ENCODE results near the gene SETD2.

The SETD2 gene

GRCh38 chr3:46981932-46982471, 181.9 kb downstream of the SETD2 start:
- Histone ChIP-seq H3K36me3 (ENCODE audit: control insufficient read depth in 5 of 5, insufficient read depth in 5 of 5, low read length in 5 of 5) (peaks cover 0 to 3% (median 0%) of the 10 kb centered on the region in 5 donors), H3K4me1 (ENCODE audit: control insufficient read depth in 5 of 5, insufficient read depth in 5 of 5, low read length in 5 of 5) (peaks cover 8 to 61% (median 41%) of the 10 kb centered on the region in 5 donors), H3K4me3 (ENCODE audit: low read depth in 1 of 5, low read length in 5 of 5) (peak overlapping the region in 3 of 5 donors; percentile 41 to 59 (median 51)), H3K27ac (ENCODE audit: low read depth, low read length) (no peak overlapping the region), H3K9ac (ENCODE audit: low read length in 5 of 5) (peak overlapping the region in 2 of 5 donors; percentile 21 to 72), H3K9me3 (ENCODE audit: control insufficient read depth in 5 of 5, low read length in 5 of 5) (no peaks in the 10 kb centered on the region), H3K27me3 (ENCODE audit: control insufficient read depth in 5 of 5, insufficient read depth in 4 of 5, low read length in 5 of 5) (no peaks in the 10 kb centered on the region)

DNA sequence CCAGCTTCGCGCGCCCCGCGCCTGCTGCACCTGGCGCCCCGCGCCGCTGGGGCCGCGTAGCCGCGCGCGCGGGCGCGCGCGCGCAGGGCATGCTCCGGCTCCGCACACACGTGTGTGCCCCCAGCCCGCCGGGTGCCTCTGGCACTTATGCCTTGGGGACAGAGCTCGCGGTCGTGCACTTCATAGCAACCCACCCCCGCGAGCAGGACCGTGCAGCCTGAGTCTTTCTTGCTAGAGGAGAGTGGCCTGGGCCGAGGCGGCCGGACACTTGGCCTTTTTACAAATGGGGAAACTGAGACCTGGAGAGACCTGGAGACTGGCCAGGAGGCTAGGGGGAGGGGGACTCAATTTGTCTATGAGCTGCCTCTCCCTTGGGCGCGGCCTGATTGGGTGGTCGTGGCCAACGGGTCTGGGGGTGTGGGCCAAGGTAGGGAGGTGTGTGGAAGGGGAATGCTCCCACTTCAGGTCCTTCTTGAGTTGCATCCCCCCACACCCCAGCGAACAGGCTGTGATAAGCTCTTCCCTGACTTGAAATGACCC, 183.9 kb downstream of the SETD2 start:
- peaks cover 0 to 3% (median 0%) of the 10 kb centered on the region in 5 donors for H3K36me3 ChIP-seq (ENCODE audit: control insufficient read depth in 5 of 5, insufficient read depth in 5 of 5, low read length in 5 of 5)
- no peaks in the 10 kb centered on the region for H3K27me3 ChIP-seq (ENCODE audit: control insufficient read depth in 5 of 5, insufficient read depth in 4 of 5, low read length in 5 of 5)
- H3K9ac ChIP-seq (ENCODE audit: low read length in 5 of 5), result peak overlapping the region in 4 of 5 donors; percentile 34 to 83 (median 64)
- H3K27ac ChIP-seq (ENCODE audit: low read depth, low read length), result no peak overlapping the region
- peak overlapping the region; percentile 48 to 85 (median 79) for H3K4me3 ChIP-seq (ENCODE audit: low read depth in 1 of 5, low read length in 5 of 5)
- H3K4me1 ChIP-seq (ENCODE audit: control insufficient read depth in 5 of 5, insufficient read depth in 5 of 5, low read length in 5 of 5), result peaks cover 5 to 58% (median 41%) of the 10 kb centered on the region in 5 donors
- no peaks in the 10 kb centered on the region for H3K9me3 ChIP-seq (ENCODE audit: control insufficient read depth in 5 of 5, low read length in 5 of 5)

GRCh38 chr3:46978985-46979944, 184.6 kb downstream of the SETD2 start, which contains the start of gene NBEAL2:
Gene NBEAL2, plus strand, starts transcription at chr3:46979666. Its CDS starts 196 bp downstream, at chr3:46979862.
- no peaks in the 10 kb centered on the region for H3K27me3 ChIP-seq (ENCODE audit: control insufficient read depth in 5 of 5, insufficient read depth in 4 of 5, low read length in 5 of 5)
- peak within 1 kb of the TSS; percentile 86 for H3K27ac ChIP-seq (ENCODE audit: low read depth, low read length)
- H3K9ac ChIP-seq (ENCODE audit: low read length in 5 of 5), result peak within 1 kb of the TSS; percentile 63 to 96 (median 83)
- no peaks in the 10 kb centered on the region for H3K9me3 ChIP-seq (ENCODE audit: control insufficient read depth in 5 of 5, low read length in 5 of 5)
- peak within 1 kb of the TSS; percentile 76 to 87 (median 83) for H3K4me3 ChIP-seq (ENCODE audit: low read depth in 1 of 5, low read length in 5 of 5)
- peaks cover 12 to 66% (median 48%) of the 10 kb centered on the region in 5 donors for H3K4me1 ChIP-seq (ENCODE audit: control insufficient read depth in 5 of 5, insufficient read depth in 5 of 5, low read length in 5 of 5)
- peaks cover 0 to 1% (median 0%) of the 10 kb centered on the region in 5 donors for H3K36me3 ChIP-seq (ENCODE audit: control insufficient read depth in 5 of 5, insufficient read depth in 5 of 5, low read length in 5 of 5)

DNA sequence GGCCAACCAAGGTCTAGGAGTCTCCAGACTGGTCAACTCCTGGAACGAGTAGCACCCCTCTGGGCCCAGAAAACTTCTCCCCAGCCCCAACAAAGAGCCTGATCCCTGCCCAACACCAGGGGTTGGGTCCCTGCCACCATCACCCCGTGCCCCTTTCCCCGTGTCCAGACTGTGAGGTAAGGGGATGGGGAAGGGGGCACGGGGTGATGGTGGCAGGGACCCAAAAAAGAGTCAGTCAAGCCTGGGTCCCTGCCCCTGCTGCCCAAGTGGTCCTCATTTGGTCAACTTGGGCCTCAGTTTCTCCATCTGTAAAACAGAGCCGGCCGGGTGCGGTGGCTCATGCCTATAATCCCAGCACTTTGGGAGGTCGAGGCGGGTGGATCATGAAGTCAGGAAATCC, 185.5 kb downstream of the SETD2 start:
- H3K27me3 ChIP-seq (ENCODE audit: control insufficient read depth in 5 of 5, insufficient read depth in 4 of 5, low read length in 5 of 5), result no peaks in the 10 kb centered on the region
- H3K9ac ChIP-seq (ENCODE audit: low read length in 5 of 5), result no peak overlapping the region
- H3K4me3 ChIP-seq (ENCODE audit: low read depth in 1 of 5, low read length in 5 of 5), result no peak overlapping the region
- no peaks in the 10 kb centered on the region for H3K36me3 ChIP-seq (ENCODE audit: control insufficient read depth in 5 of 5, insufficient read depth in 5 of 5, low read length in 5 of 5)
- H3K4me1 ChIP-seq (ENCODE audit: control insufficient read depth in 5 of 5, insufficient read depth in 5 of 5, low read length in 5 of 5), result peaks cover 12 to 71% (median 55%) of the 10 kb centered on the region in 5 donors
- H3K9me3 ChIP-seq (ENCODE audit: control insufficient read depth in 5 of 5, low read length in 5 of 5), result no peaks in the 10 kb centered on the region
- peak overlapping the region; percentile 86 for H3K27ac ChIP-seq (ENCODE audit: low read depth, low read length)

GRCh38 chr3:46977811-46978195, 186.1 kb downstream of the SETD2 start:
- peaks cover 12 to 71% (median 55%) of the 10 kb centered on the region in 5 donors for H3K4me1 ChIP-seq (ENCODE audit: control insufficient read depth in 5 of 5, insufficient read depth in 5 of 5, low read length in 5 of 5)
- H3K27ac ChIP-seq (ENCODE audit: low read depth, low read length), result peak overlapping the region; percentile 46

GRCh38 chr3:46976326-46977190, 187.4 kb downstream of the SETD2 start, which contains the start of gene CCDC12:
Gene CCDC12, minus strand, starts transcription at chr3:46976745. Its CDS starts 13 bp downstream, at chr3:46976732.
- Histone ChIP-seq H3K9ac (ENCODE audit: low read length in 5 of 5) (peak within 1 kb of the TSS; percentile 56 to 96 (median 89)), H3K36me3 (ENCODE audit: control insufficient read depth in 5 of 5, insufficient read depth in 5 of 5, low read length in 5 of 5) (peaks cover 0 to 3% (median 0%) of the 10 kb centered on the region in 5 donors), H3K27me3 (ENCODE audit: control insufficient read depth in 5 of 5, insufficient read depth in 4 of 5, low read length in 5 of 5) (no peaks in the 10 kb centered on the region), H3K9me3 (ENCODE audit: control insufficient read depth in 5 of 5, low read length in 5 of 5) (no peaks in the 10 kb centered on the region), H3K4me1 (ENCODE audit: control insufficient read depth in 5 of 5, insufficient read depth in 5 of 5, low read length in 5 of 5) (peaks cover 11 to 67% (median 50%) of the 10 kb centered on the region in 5 donors), H3K4me3 (ENCODE audit: low read depth in 1 of 5, low read length in 5 of 5) (peak within 1 kb of the TSS; percentile 79 to 98 (median 96)), H3K27ac (ENCODE audit: low read depth, low read length) (peak within 1 kb of the TSS; percentile 92)

More at GRCh38 chr3:46977811-46978195, 186.1 kb downstream of the SETD2 start:
- H3K4me3 ChIP-seq (ENCODE audit: low read depth in 1 of 5, low read length in 5 of 5), result no peak overlapping the region
- H3K27me3 ChIP-seq (ENCODE audit: control insufficient read depth in 5 of 5, insufficient read depth in 4 of 5, low read length in 5 of 5), result no peaks in the 10 kb centered on the region
- no peaks in the 10 kb centered on the region for H3K9me3 ChIP-seq (ENCODE audit: control insufficient read depth in 5 of 5, low read length in 5 of 5)
- H3K9ac ChIP-seq (ENCODE audit: low read length in 5 of 5), result no peak overlapping the region
- H3K36me3 ChIP-seq (ENCODE audit: control insufficient read depth in 5 of 5, insufficient read depth in 5 of 5, low read length in 5 of 5), result no peaks in the 10 kb centered on the region

DNA sequence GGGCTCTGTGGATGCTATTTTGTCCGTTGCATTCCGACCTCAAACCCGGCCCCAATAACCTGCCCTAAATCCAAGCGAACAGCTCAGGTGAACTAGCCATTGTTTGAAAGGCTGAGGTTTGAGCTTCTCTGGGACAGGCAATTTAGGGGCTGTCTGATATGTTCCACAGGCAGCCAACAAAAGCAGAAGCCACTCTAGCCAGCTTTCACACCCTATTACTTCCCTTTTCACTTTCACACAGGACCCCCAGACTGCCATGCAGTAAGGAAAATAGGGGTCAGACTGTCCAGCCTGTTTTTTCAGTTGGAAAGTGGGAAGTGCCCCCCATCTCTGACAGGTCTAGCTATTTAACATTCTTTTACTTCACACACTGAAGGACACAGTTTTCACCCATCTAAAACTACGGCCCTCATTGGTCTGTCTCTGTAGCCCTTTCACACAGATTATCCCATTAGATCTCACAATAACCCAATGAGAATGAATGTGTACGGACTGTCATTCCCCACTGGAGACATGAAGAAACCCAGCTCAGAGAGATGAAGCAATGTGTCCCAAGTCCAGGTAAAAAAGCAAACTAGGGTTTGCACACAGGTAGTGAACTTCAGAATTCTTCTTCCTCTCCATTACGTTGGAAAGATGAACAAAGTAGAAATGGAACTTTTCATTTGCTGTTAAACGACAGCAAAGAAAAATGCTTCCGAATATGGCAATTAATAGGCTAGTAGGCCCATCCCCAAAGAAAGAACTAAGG, 189.3 kb downstream of the SETD2 start:
- Histone ChIP-seq H3K27me3 (ENCODE audit: control insufficient read depth in 5 of 5, insufficient read depth in 4 of 5, low read length in 5 of 5) (no peaks in the 10 kb centered on the region), H3K9ac (ENCODE audit: low read length in 5 of 5) (peak overlapping the region in 2 of 5 donors; percentile 4 to 31), H3K36me3 (ENCODE audit: control insufficient read depth in 5 of 5, insufficient read depth in 5 of 5, low read length in 5 of 5) (peaks cover 0 to 5% (median 0%) of the 10 kb centered on the region in 5 donors), H3K4me3 (ENCODE audit: low read depth in 1 of 5, low read length in 5 of 5) (peak overlapping the region in 1 of 5 donors; percentile 21), H3K27ac (ENCODE audit: low read depth, low read length) (peak overlapping the region; percentile 26), H3K9me3 (ENCODE audit: control insufficient read depth in 5 of 5, low read length in 5 of 5) (no peaks in the 10 kb centered on the region), H3K4me1 (ENCODE audit: control insufficient read depth in 5 of 5, insufficient read depth in 5 of 5, low read length in 5 of 5) (peaks cover 21 to 69% (median 55%) of the 10 kb centered on the region in 5 donors)

GRCh38 chr3:46972396-46972795, 191.5 kb downstream of the SETD2 start:
- Histone ChIP-seq H3K27ac (ENCODE audit: low read depth, low read length) (no peak overlapping the region), H3K9me3 (ENCODE audit: control insufficient read depth in 5 of 5, low read length in 5 of 5) (no peaks in the 10 kb centered on the region), H3K4me1 (ENCODE audit: control insufficient read depth in 5 of 5, insufficient read depth in 5 of 5, low read length in 5 of 5) (peaks cover 24 to 71% (median 61%) of the 10 kb centered on the region in 5 donors), H3K36me3 (ENCODE audit: control insufficient read depth in 5 of 5, insufficient read depth in 5 of 5, low read length in 5 of 5) (peaks cover 0 to 5% (median 0%) of the 10 kb centered on the region in 5 donors), H3K4me3 (ENCODE audit: low read depth in 1 of 5, low read length in 5 of 5) (no peak overlapping the region), H3K9ac (ENCODE audit: low read length in 5 of 5) (no peak overlapping the region), H3K27me3 (ENCODE audit: control insufficient read depth in 5 of 5, insufficient read depth in 4 of 5, low read length in 5 of 5) (no peaks in the 10 kb centered on the region)

Measured in subcutaneous abdominal adipose tissue (tissue), 5 donors.